GM21367 (cell line): Measurements from ENCODE around the gene TP53BP1.
"Not testable (repeated sequence)": the region's sequence is repeated elsewhere in the genome, so short reads cannot be mapped to it uniquely, and the experiment has no call there.

Experiments
- ATAC-seq: cut with Tn5 transposase; IDR thresholded peaks from one replicate; pipeline ENCODE4 v1.9.1; 2021; ENCODE audit not compliant: unreplicated experiment

Gene TP53BP1

GRCh38 chr15:43433165-43433564 lies 59.8 kb downstream of the TP53BP1 start:
- ATAC-seq = no peak

GRCh38 chr15:43429687-43430086 lies 63.3 kb downstream of the TP53BP1 start:
- no peak for ATAC-seq

GRCh38 chr15:43423793-43424192 lies 69.2 kb downstream of the TP53BP1 start:
- no peak for ATAC-seq

GRCh38 chr15:43420876-43421275 lies 72.1 kb downstream of the TP53BP1 start:
- ATAC-seq = no peak

- no peak for ATAC-seq
Measured at GRCh38 chr15:43420435-43420834, 72.5 kb downstream of the TP53BP1 start.

GRCh38 chr15:43414196-43414595 lies 78.8 kb downstream of the TP53BP1 start:
- ATAC-seq = no peak

- ATAC-seq = no peak
Measured at GRCh38 chr15:43412096-43412495, 80.9 kb downstream of the TP53BP1 start.

GRCh38 chr15:43410572-43411214 lies 82.3 kb downstream of the TP53BP1 start:
- ATAC-seq = no peak

- ATAC-seq = no peak
Measured at GRCh38 chr15:43408789-43409188, 84.2 kb downstream of the TP53BP1 start.

GRCh38 chr15:43406808-43407207 lies 86.1 kb downstream of the TP53BP1 start:
- no peak for ATAC-seq

- no peak for ATAC-seq
Measured at GRCh38 chr15:43406189-43406588, 86.8 kb downstream of the TP53BP1 start.

- ATAC-seq = no peak
Measured at GRCh38 chr15:43404130-43404529, 88.8 kb downstream of the TP53BP1 start.

GRCh38 chr15:43403616-43404015 lies 89.3 kb downstream of the TP53BP1 start:
- ATAC-seq = no peak

- ATAC-seq = no peak
Measured at GRCh38 chr15:43402255-43402654, 90.7 kb downstream of the TP53BP1 start.

- ATAC-seq = not testable (repeated sequence)
Measured at GRCh38 chr15:43393592-43393991, 99.4 kb downstream of the TP53BP1 start.

- no peak for ATAC-seq
Measured at GRCh38 chr15:43390723-43391122, 102.2 kb downstream of the TP53BP1 start.

GRCh38 chr15:43383070-43383469 lies 109.9 kb downstream of the TP53BP1 start:
- no peak for ATAC-seq

- ATAC-seq = no peak
Measured at GRCh38 chr15:43382310-43382709, 110.6 kb downstream of the TP53BP1 start.

GRCh38 chr15:43378601-43379000 lies 114.4 kb downstream of the TP53BP1 start:
- ATAC-seq = no peak

GRCh38 chr15:43376017-43376705 lies 116.8 kb downstream of the TP53BP1 start:
- no peak for ATAC-seq

GRCh38 chr15:43370975-43371974 lies 121.7 kb downstream of the TP53BP1 start, which contains the start of the genes TUBGCP4 and ZSCAN29:
TSS of gene TUBGCP4 (plus strand) at chr15:43371101. CDS start at chr15:43371355, 254 bp downstream.
TSS of gene ZSCAN29 (minus strand) at chr15:43371043. CDS start at chr15:43369913, 1,130 bp downstream.
- ATAC-seq = peak; percentile 52
